ENCODE results near the gene PRAMEF15. TPM values are rescaled to one million over a fixed set of nuclear protein-coding genes. Genes with fewer than 3 reads are reported as not detected.
"Not testable (repeated sequence)": the region's sequence is repeated elsewhere in the genome, so short reads cannot be mapped to it uniquely, and the experiment has no call there.

The PRAMEF15 gene
- total RNA-seq, 1 experiment from 2014 or later: not detected

DNA sequence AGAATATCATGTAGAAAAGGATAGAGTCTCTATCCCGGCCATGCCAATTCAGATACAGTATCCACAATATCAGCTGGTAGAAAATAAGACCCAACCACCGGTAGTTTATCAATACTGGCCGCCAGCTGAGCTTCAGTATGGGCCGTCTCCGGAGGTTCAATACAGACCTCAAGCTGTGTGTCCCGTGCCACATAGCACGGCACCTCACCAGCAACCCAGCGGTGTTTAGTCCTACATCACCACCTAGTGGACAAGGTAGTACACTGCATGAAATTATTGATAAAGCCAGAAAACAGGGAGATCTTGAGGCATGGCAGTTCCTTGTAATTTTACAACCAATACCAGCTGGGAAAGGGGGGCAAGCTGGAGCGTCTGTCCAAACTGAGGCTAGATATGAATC is 39.1 kb downstream of the PRAMEF15 start:
- not testable (repeated sequence) for H4K20me1 ChIP-seq (ENCODE audit: control insufficient read depth, insufficient read depth, insufficient read length); DNase-seq; H3K56ac ChIP-seq (ENCODE audit: insufficient read length, low read depth, low read length); H3K4me1 ChIP-seq (ENCODE audit: insufficient read depth, low read length); H3K4me1 Mint-ChIP-seq; H3T11ph ChIP-seq (ENCODE audit: low read length); H2AK5ac ChIP-seq (ENCODE audit: insufficient read length, low read length); H4K8ac ChIP-seq (replicated peaks; ENCODE audit: insufficient read length, low read depth, low read length); H3K36me3 Mint-ChIP-seq (ENCODE audit: insufficient read depth in 1 of 3, low read depth in 3 of 3); H3K18ac ChIP-seq (ENCODE audit: insufficient read length, low read depth, low read length); H3K79me2 ChIP-seq (ENCODE audit: insufficient read depth, low read length); H3K4me2 ChIP-seq (ENCODE audit: insufficient read depth, insufficient read length, low read length); H2BK120ac ChIP-seq (ENCODE audit: low read depth, low read length, poor library complexity, severe bottlenecking); H4K5ac ChIP-seq (ENCODE audit: insufficient read length, low read depth, low read length); H2AFZ ChIP-seq (ENCODE audit: low read length); H3K9ac ChIP-seq (ENCODE audit: extremely low read depth, insufficient read length, low read length); H3K23ac ChIP-seq (ENCODE audit: insufficient read length, low read depth, low read length); H2BK20ac ChIP-seq (ENCODE audit: low read depth, low read length, poor library complexity, severe bottlenecking); H4K91ac ChIP-seq (ENCODE audit: insufficient read length, low read depth, low read length); H3K27me3 Mint-ChIP-seq (ENCODE audit: low read depth); H3K23me2 ChIP-seq (ENCODE audit: insufficient read length, low read depth, low read length, poor library complexity, severe bottlenecking); H2BK15ac ChIP-seq (ENCODE audit: low read depth, low read length); H2BK5ac ChIP-seq (ENCODE audit: insufficient read length, low read length); H3K9me3 ChIP-seq (ENCODE audit: control insufficient read depth, low read depth, low read length); H3K14ac ChIP-seq (ENCODE audit: insufficient read depth, low read length); H3K27ac Mint-ChIP-seq; H3K79me1 ChIP-seq (ENCODE audit: insufficient read depth, low read depth, low read length, poor library complexity, severe bottlenecking); H3K4me3 Mint-ChIP-seq; H3K27ac ChIP-seq (ENCODE audit: insufficient read length, low read depth, low read length); H3K4ac ChIP-seq (ENCODE audit: low read depth, low read length); H3K27me3 ChIP-seq (ENCODE audit: insufficient read depth, low read length); H2BK12ac ChIP-seq (ENCODE audit: insufficient read length, low read depth, low read length)
- WGBS (ENCODE audit: extremely low coverage, insufficient read length, low lambda C conversion rate): no CpG with 5 or more reads among the region's 9 CpGs
- TF ChIP-seq CTCF (conservative IDR thresholded peaks at IDR 0.05): peak; percentile 32; the same call in 2 of the 3 replicates
- peaks cover 18 to 27% of the 10 kb centered on the region in 2 experiments for H3K9me3 Mint-ChIP-seq

Data from H9 (cell line).